ENCODE results near the gene TUT1.
A peak's percentile ranks its signal among the peaks of the same experiment; 100 is the strongest.
"Not testable (repeated sequence)": the region's sequence is repeated elsewhere in the genome, so short reads cannot be mapped to it uniquely, and the experiment has no call there.

The TUT1 gene

GRCh38 chr11:62588966-62589637 lies 2.2 kb downstream of the TUT1 start:
- peak; percentile 48 for TF ChIP-seq CTCF (IDR thresholded peaks at IDR 0.05; ENCODE audit: low read depth, low read length)
- in situ Hi-C loops (cut with HindIII; ENCODE audit: low sequenced_read_pairs): no loop called here
- DNase-seq (ENCODE audit: low read depth, low spot score): no peak
- no peak overlapping the region for H3K4me3 ChIP-seq (ENCODE audit: low read depth, low read length)

DNA sequence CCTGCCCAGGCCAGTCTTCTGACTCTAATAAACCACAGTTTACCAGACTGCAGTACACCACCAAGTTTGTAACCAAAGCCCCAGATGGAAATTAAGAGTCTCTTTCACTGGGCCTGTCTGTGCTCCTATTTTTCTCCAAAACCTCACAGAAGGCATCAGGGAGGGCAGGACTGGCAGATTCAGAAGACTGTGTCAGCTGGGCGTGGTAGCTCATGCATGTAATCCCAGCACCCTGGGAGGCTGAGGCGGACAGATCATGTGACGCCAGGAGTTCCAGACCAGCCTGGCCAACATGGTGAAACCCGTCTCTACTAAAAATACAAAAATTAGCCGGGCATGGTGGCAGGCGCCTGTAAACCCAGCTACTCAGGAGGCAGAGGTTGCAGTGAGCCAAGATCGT lies 6.0 kb downstream of the TUT1 start:
- in situ Hi-C loops (cut with HindIII; ENCODE audit: low sequenced_read_pairs); H3K4me3 ChIP-seq (ENCODE audit: low read depth, low read length); DNase-seq (ENCODE audit: low read depth, low spot score): not testable (repeated sequence)

- in situ Hi-C loops (cut with HindIII; ENCODE audit: low sequenced_read_pairs): not testable (repeated sequence)
Observed at GRCh38 chr11:62581735-62582134, 9.6 kb downstream of the TUT1 start.

DNA sequence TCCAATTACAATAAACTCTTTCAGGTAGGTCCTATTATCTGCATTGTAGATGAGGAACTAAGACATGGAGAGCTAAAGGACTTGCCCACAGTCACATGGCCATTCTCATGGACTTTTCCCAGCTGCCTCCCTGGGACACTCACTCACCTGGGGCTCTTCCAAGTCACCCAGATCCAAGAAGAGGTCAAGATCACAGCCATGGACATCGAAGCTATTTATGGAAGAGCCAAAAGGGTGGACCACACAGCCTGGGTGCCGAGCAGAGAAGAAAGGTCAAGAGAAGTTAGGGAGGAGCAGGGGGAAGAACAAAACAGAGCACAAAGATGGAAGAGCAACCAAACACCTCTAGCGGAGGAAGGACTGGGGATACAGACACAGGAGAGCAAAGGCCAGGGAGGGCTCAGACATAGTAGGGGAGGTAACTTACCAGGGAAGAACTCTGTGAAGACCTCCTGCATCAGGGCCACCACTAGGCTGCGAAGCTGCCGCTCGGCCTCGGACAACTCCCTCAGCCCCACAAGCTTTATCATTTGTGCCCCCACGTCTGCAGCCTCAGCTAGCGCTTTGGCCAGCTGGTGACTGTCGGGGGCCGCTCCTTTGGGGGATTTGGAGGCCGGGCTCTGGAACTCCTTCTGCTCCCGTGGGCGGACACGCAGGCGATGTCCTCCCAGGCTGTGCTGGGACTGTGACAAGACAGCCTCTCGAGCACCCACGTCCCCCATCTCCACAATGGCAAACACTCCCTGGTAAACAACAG lies 10.2 kb downstream of the TUT1 start:
- no peak overlapping the region for H3K4me3 ChIP-seq (ENCODE audit: low read depth, low read length)
- in situ Hi-C loops (cut with HindIII; ENCODE audit: low sequenced_read_pairs): no loop called here
- DNase-seq (ENCODE audit: low read depth, low spot score): no peak
- TF ChIP-seq CTCF (IDR thresholded peaks at IDR 0.05; ENCODE audit: low read depth, low read length): no peak

More at GRCh38 chr11:62581735-62582134, 9.6 kb downstream of the TUT1 start:
- DNase-seq (ENCODE audit: low read depth, low spot score); H3K4me3 ChIP-seq (ENCODE audit: low read depth, low read length): not testable (repeated sequence)

DNA sequence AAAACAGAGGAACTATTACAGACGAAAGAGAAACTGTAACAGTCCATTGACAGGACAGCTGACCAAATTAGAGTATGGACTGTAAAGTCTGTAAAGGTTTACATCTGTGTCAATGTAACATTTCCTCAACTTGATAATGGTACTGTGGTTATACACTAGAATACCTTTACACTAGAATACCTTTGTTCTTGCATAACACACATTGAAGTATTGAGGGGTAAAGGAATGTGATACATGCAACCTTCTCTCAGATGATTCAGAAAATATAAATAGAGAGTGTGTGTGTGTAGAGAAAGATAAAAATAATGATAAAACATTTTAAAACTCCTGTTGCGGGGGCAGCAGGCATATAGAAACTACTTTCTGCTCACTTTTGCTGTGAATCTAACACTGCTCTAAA lies 12.1 kb downstream of the TUT1 start:
- TF ChIP-seq CTCF (IDR thresholded peaks at IDR 0.05; ENCODE audit: low read depth, low read length): no peak
- in situ Hi-C loops (cut with HindIII; ENCODE audit: low sequenced_read_pairs): no loop called here
- no peak for DNase-seq (ENCODE audit: low read depth, low spot score)
- no peak overlapping the region for H3K4me3 ChIP-seq (ENCODE audit: low read depth, low read length)

DNA sequence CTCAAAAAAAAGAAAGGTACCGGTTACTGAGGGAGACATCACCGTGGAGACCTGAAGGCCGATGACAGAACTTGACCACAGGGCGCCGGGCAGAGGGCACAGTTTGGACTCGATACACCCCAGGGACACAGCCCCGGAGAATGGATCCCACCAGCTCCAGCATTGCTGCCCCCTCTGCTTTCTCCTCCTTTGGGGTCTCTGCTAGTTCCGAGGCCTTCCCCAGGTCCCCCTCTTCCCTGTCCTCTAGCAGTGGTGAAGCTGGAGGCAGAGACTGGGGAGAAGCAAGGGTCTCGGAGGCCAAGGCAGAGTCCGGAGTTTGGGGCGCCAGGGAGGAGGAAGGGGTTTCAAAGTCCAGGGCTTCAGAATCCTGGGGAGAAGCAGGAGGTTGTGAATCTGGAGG lies 12.8 kb downstream of the TUT1 start:
- DNase-seq (ENCODE audit: low read depth, low spot score): no peak
- no peak for TF ChIP-seq CTCF (IDR thresholded peaks at IDR 0.05; ENCODE audit: low read depth, low read length)
- no peak overlapping the region for H3K4me3 ChIP-seq (ENCODE audit: low read depth, low read length)
- in situ Hi-C loops (cut with HindIII; ENCODE audit: low sequenced_read_pairs): no loop called here

DNA sequence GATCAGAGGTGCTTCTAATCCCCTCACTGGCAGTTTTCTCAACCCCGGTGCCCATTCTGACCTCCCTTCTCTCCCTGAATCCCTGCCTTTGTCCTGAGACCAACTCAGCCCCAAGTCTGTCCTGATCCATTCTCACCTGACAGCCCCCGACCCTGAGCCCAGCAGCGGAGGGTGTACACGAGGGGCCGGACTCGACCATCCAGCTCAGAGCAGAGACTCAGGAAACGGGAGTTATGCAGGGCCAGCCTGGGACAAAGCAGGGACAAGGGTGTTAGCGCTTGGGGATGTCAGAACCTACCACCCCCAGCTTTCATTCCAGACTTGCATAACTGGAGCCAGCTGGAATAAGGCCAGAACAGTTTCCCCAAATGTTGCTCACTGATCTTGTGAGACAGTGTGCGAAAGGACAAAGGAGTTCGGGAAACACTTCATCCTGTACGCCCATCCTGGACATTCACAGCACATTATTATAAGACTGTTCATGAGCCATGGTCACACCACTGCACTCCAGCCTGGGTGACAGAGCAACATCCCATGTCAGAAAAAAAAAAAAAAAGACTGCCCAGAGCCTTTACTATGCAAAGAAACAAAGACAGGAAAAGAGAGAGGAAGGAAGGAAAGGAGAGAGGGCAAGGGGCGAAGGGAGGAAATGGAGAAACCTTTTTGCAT lies 14.1 kb downstream of the TUT1 start:
- no peak overlapping the region for H3K4me3 ChIP-seq (ENCODE audit: low read depth, low read length)
- DNase-seq (ENCODE audit: low read depth, low spot score): no peak
- no peak for TF ChIP-seq CTCF (IDR thresholded peaks at IDR 0.05; ENCODE audit: low read depth, low read length)
- in situ Hi-C loops (cut with HindIII; ENCODE audit: low sequenced_read_pairs): no loop called here

Measured in astrocyte of the spinal cord (primary cell).